HUDEP-2 (cell line): ENCODE results near the gene CPE.

ENCODE experiments used
- DNase-seq, 76 experiments: peaks; one replicate each; lab custom pipeline; 2025; ENCODE audit not compliant: unreplicated experiment in 76 of 76; lab: John Stamatoyannopoulos, UW

Gene CPE

DNA sequence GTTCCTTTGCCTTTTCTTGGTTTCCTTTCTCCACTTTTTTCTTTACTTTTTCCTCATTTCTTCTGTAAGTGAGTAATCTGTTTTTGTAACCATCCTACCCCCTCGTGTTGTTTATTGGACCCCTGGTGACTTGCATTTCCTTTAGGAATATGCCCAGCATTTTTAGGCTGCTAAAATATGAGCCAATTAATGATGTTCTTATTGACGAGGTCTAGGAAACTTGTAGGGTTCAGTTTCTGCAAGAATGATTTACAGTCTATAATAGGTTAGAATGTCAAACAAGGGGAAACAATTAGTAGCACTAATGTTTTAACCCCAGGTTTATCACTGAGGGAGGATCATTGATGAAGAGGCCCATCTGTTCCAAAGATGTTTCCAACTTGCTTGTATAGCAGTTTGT, 79.0 kb downstream of the CPE start:
- no peak for DNase-seq

DNA sequence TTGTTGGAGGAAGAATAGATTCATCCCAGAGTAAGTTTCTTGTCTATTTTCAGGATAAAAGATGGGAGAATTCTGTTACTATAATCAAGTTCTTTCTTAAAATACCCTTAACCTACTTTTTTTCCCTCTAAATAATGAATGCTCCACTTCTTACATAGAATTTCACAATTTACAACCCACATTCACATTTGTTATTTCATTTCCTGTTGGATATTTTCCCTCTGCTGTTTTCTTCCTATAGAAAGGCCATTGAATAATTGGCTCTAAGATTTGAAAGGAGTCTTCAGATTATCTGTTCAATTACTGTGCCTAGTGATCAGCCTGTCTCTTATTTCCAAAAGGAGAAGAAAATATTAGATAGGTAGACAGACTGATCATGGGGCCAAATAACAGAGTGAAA, 79.7 kb downstream of the CPE start:
- DNase-seq = no peak

DNA sequence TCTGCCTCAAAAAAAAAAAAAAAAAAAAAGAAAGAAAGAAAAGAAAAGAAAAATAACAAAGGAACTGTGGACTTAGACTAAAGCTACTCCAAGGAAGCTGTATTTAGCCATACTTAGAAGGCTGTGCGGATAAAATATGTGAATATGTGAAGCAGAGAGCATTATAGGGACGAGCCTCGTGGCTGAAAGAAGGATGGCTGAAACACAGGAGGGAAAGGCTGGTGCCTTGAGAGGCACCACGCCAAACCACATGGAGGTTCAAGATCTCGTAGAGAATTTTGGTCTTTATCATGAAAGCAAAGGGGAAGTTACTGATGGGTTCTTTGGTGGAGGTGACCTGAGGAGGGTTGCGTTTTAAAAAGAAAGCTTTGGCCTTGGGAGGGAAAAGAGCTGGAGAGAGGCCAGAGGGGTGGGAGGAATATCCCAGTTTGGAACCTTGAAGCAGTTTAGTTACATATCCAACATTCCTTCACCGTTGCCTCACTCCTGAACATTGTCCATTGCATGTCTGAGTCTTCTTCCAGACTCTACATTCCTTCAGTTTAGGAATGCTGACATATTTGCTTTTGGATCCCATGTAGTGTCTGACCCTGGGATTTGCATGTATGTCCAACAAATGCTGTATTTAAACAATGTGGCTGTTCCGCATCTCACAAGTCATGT, 82.5 kb downstream of the CPE start:
- peak in 12 of 76 experiments; percentile 1 to 30 (median 3) for DNase-seq

DNA sequence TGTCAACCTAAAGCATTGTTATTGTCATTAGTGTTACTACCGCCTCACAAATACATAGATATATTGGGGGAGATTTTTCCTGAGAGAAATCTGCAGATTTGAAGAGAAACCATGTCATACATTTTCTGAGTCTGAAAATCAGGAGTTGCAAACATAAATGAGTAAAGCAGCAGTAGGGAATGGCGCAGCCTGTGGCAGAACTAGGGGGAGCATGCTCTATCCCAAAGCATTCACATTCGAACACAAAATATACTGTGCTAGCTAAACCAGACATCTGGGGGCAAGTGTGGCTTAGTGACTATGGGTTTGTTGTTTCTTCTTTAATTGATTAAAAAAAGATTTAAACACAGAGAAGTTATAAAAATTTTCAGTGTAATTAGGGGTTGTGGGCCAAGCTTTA, 83.2 kb downstream of the CPE start:
- no peak for DNase-seq

DNA sequence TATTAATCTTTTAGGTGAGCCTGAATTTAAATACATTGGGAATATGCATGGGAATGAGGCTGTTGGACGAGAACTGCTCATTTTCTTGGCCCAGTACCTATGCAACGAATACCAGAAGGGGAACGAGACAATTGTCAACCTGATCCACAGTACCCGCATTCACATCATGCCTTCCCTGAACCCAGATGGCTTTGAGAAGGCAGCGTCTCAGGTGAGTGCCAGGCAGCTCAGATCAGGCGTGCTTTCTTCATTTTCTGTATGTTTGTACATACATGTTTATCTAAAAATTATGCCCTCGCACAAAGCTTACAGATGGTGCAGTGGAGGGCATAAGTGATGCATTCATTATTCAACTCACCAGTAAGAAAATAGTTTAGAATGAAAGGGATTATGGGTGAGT, 85.6 kb downstream of the CPE start:
- no peak for DNase-seq

DNA sequence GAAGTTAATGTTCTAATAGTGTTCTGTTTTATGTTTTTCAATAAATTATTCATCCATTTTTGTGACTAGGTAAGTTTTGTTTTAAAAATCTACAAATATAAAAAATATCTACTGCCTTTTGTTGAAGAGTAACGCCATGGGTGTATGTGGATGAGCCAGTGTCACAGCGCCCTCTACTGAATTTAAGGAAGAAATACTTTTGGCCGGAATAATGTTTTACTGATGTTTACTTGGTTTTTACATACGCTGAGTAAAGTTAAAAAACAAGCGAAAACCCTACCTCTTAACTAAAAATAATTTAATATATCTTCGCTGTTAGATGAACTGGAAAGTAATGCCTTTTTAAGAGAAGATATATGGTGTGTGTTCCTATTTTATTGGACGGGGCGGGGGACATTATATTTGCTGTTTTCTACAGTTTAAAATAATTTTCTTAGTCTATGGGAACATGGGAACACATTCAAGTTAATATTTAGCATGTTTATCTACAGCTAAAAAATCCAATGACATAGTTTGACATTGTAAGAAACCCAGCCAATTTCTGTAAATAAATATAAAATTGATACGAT, 86.1 kb downstream of the CPE start:
- peak in 11 of 76 experiments; percentile 1 to 49 (median 9) for DNase-seq

DNA sequence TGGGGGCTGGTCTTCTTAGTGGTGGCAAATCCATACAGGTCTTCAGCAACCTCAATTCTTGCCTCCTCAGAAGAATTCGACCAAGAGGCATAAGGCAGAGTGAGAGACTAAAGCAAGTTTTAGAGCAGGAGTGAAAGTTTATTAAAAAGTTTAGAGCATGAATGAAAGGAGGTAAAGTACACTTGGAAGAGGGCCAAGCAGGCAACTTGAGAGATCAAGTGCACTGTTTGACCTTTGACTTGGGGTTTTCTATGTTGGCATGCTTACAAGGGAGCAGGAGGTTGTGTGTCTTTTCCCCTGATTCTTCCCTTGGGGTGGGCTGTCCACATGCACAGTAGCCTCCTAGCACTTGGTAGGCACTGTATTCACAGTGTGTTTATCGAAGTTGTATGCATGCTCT, 91.2 kb downstream of the CPE start:
- DNase-seq = no peak

DNA sequence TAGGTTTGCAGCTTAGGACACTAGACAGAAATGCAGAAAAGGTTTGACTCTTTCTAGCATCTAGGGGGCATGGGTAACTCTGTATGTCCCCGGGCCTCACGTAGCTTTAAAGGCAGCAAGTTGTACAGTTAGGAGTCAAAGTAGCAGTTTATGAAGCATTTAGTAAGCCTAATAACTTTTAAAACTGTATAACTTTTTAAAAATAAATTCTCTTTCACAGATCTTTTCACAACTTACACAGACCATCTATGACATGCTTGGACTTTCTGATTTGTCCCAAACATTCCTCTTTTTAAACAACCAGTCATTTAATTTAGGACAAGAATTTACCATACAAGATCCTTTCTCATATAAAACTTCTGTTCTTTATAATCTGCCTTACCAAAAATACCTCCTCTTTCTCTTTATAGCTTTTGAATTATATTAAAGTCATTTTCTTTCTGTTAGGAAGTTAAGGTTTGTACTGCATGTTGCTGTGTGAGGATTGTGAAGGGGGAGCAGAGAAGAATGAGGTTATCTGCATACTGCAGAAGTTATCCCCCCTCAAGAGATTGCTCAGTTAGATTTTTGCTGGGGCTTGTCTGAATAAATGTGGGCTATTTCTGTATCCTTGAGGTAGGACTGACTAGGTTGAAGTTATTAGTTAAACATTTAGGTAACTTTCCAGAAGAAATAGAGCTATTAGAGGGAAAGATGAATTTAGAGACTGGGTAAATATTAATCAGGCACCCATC, 94.3 kb downstream of the CPE start:
- DNase-seq = peak in 2 of 76 experiments; percentile 3 to 20

DNA sequence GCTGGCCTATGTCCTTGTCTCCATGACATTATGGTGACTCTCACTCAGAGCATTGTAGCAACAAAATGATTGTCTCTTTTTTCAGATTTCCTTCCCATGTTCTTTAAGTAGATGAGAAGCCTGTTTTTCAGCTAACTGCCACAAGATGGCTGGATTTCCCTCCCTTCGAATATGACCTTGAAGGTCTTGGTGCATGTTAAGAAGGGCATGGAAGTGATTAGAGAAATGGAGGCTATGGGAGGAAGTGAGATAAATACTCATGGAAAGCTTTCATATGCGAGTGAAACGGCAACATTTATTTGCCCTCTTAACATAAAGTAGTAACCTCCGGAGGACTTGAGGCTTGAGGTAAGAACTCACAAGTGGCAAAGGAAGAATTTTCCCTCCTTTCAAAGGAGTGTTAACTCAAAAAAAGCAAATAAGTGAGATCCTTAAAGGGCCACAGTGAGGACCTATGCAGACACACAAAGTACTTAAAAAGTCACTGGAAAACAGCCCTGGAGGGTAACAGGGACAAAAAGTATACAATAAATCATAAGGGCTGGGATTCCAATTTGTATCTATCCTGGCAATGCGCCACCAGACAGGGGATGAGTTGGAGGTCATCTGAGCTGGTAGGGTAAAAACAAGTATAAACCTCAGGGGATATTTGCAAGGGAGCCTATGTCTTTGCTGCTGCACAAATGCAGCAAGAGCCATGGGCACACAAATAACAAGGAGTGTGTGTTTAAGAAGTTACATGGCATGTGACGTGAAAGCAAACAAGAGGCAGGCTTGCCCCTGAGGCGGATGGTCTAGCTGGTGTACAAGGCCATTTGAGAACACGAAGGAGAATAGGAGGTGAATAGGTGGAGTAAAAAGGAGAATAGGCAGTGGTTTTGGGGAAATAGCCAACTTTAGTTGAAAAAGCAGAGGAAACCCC, 96.2 kb downstream of the CPE start:
- DNase-seq = peak in 1 of 76 experiments; percentile 6

DNA sequence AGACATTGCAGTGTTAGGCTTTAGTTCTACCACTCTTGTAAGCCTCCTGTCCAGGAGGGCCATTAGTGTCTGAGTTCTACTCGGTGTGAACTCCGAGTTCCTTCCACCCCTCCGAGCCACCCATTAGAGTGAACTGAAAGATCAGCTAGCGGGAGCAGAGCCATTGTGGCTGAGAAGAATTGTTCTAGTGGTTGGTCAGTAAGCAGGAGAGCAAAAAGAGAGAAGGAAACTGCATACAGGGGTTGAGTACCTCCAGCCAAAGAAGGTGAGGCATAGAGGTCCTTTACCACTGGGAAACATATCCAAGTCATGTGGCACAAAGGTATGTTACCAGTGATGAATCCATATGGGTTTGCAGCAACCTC, 96.9 kb downstream of the CPE start:
- no peak for DNase-seq

DNA sequence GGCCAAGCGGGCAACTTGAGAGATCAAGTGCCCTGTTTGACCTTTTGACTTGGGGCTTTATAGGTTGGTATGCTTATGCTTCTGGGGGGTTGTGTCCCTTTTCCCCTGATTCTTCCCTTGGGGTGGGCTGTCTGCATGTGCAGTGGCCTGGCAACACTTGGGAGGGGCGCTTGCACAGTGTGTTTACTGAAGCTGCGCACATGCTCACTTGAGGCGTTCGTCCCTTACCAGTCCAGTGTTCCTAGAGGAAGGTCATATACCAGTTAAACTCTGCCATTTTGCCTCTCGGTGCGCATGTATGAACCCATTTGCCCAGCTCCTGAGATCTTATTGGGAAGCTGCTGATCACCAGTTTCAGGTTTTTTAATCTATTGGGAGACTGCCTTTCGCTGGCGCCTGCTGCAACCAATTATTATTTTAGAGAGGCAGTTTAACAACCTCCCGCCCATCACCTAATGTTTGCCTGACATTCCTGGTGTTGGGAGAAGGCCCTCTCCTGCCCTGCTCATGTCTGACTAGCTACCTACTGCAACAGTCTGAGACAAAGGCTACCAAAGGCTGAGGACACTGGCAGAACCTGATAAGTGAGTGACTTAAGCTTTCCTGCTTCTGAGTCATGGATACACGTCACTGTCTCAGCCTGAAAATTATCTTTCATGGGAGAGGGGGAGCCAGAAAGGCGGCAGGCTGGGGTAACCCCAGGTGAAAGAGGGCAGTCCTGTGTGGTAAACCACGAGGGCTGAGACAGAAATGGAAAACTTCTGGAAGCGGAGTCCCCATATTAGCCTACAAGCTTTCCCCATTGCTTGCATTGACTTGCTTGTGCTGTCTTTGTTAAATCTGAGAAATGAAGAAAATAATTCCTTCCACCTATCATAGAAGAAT, 97.6 kb downstream of the CPE start:
- DNase-seq = peak in 35 of 76 experiments; percentile 1 to 70 (median 23)

DNA sequence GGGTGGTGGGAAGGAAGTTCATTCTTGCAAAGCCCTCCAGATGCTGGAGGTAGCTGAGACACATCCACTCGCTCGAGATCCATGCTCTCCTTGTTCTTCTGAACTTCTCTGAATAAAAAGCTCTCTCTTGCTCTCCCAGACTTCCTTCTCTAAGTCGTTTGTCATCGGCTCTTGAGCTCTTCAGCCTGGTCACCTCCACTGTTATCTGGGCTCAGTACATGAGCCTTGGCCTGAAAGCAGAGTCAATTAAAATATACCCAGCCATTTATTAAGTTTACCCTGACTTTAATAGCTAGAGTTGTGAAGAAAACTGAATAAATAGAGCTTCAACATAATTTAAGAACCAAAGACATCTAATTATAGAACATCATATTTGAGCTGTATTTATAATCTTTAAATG, 99.0 kb downstream of the CPE start:
- no peak for DNase-seq

DNA sequence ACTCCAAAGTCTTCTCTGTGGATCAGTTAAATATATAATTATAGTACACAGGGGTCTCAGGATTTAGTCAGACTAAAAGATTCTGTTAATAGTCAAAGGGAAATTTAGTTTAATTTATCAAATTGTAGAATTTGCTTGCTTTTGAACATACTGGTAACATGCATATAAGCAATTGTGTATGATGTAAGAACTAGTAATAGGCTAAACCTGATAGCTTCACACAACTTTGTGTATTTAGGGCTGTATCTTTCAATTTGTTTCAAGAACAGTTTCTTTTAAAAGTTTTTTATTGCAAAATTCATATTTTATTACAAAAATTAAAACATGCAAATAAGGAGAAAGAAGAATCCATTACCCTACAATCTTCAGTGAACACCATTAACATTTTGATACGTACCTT, 99.5 kb downstream of the CPE start:
- no peak for DNase-seq

DNA sequence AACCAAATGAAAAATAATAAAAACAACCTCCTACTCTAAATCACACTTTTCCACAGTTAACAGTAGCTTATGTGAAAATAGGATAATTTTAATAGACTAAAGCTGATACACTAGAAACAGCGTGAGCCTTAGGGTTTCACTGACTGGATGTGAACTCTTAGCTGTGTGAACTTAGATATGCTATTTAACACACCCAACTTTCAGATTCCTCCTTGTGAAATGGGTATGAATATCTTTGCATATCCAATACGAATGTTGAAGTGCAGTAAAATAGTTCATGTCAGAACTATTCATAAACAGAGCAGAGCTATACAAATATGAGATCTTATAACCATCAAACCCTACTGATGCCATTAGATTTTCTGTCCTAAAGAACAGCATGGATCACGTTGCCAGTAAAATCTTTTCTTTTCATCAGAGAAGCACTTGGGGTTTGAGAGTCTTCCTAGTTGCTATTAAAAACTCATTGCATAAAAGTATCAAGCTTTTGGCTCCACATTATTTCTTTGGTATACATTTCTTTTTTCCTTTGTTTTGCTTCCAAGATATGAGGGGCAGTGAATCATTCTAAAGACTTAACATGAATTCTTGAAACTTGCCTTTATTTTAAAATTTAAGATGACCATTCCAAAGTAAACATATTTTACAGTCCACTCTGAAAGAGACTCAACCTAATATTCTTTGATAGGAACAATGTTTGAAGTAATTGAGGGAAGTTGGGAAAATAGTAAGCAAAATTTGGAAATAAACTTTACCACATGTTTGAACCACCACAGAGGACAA, 102.4 kb downstream of the CPE start:
- DNase-seq = no peak

DNA sequence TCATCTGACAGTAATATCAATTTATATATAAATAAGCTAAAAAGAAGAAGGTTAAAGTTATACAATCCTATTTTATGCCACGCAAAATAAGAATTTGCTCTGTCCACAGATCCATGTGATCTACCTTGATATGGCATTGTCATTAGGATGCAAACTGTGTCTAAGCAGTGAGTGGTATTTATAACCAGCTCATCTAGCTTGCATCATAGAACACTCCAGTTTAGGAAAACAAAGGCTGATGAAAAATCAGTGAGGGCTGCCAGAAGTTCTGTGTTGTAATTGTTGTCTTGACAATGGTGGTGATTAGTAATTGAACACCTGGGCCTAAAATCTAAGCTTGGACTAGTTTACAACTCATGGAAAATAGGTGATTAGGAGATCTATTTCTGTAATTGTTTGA, 111.0 kb downstream of the CPE start:
- DNase-seq = no peak

DNA sequence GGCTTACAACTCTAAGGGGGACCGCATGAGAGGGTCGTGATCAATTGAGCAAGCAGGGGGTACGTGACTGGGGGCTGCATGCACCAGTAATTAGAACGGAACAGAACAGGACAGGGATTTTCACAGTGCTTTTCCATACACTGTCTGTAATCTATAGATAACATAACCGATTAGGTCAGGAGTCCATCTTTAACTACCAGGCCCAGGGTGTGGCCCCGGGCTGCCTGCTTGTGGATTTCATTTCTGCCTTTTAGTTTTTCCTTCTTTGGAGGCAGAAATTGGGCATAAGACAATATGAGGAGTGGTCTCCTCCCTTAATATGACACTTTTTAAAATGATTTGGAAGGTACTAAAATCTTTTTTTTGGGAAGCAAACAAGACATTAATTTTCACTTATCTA, 113.8 kb downstream of the CPE start:
- peak in 2 of 76 experiments; percentile 5 to 16 for DNase-seq

DNA sequence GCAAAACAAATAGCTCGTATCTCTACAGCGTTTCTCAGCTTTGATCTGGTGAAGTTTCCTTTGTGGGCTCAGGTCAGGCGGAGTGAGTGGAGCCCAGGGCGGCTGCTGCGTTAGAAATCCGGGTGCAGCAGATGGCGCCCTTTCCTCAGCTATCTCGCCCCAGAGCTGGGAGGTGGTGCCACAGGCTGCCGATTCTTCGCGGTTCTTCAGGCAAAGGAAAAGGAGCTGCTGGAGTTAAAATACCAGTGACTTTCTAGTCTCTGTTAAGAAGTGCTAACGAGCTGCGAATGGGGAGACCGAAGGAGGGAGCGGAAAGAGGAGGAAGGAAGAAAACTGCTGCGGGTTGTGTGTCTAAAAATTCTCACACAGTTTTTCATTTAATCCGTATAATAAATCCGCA, 114.6 kb downstream of the CPE start:
- peak in 67 of 76 experiments; percentile 2 to 80 (median 47) for DNase-seq

DNA sequence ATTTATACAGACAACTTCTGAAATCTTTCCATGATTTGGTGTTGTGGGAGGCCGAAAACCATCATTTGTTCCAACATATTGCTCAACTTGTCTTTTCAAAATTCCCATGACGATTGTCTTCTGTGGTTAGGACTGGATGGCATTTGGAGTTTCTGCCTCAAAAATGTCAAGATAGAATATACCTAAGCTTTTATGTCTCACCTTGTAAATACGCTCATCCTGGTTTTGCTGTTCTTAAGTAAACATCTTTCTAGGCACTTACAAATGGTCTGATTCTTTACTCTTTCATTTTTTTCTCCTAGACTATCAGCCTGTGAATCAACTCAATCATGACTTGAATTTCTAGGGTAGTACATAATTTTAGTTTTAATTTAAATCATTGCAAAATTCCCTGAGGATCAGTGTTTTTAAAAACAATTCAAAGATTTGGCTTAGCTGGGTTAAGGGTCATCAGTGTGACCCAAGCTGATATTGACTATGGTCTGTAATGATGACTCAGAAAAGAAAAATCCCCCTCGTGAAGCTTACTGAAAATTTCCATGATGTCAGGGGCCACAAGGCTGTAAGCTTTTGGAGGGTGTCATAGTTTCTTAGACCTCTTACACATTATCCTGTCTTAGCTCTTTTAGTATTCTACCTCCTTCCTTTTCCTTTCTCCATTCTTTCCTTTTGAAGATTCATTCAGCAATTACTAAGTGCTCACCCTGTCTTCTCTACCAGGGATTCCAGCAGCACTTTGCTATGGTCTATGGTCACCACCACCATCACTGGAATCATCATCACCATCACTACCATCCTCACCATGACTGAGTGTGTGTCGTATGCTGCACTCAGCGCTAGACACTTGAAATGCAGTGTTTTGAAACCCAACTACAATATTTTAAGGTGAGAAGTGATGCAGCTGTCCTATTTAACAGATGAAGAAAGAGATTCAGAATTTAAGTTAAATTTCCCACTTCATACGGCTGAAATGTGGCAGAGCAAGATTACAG, 124.4 kb downstream of the CPE start:
- DNase-seq = no peak
